ENCODE results near the gene PAM16.

PAM16 gene

GRCh38 chr16:4351880-4352279 lies 759 bp upstream of the PAM16 start:
- peak overlapping the region; percentile 70 for H3K27ac ChIP-seq (ENCODE audit: poor library complexity, severe bottlenecking)
- H3K27me3 ChIP-seq (ENCODE audit: insufficient read depth, poor library complexity, severe bottlenecking): no peaks in the 10 kb centered on the region
- peak; percentile 28; the same call in 2 of the 3 replicates for ATAC-seq (ENCODE audit: low read depth)
- H3K36me3 ChIP-seq (ENCODE audit: low read depth): peaks cover 10% of the 10 kb centered on the region
- H3K4me3 ChIP-seq (ENCODE audit: severe bottlenecking): no peak overlapping the region
- no peak for TF ChIP-seq CTCF (IDR thresholded peaks at IDR 0.05; ENCODE audit: poor library complexity, severe bottlenecking)
- H3K4me1 ChIP-seq (ENCODE audit: insufficient read depth, poor library complexity, severe bottlenecking): peaks cover 11% of the 10 kb centered on the region
- no peaks in the 10 kb centered on the region for H3K9me3 ChIP-seq (ENCODE audit: severe bottlenecking)
- DNase-seq (ENCODE audit: low spot score): no peak

GRCh38 chr16:4350365-4350786 lies 745 bp downstream of the PAM16 start:
- peak overlapping the region; percentile 70 for H3K27ac ChIP-seq (ENCODE audit: poor library complexity, severe bottlenecking)
- H3K9me3 ChIP-seq (ENCODE audit: severe bottlenecking): no peaks in the 10 kb centered on the region
- DNase-seq (ENCODE audit: low spot score) (no peak), ATAC-seq (ENCODE audit: low read depth) (no peak)
- H3K4me1 ChIP-seq (ENCODE audit: insufficient read depth, poor library complexity, severe bottlenecking): peaks cover 11% of the 10 kb centered on the region
- peaks cover 10% of the 10 kb centered on the region for H3K36me3 ChIP-seq (ENCODE audit: low read depth)
- H3K27me3 ChIP-seq (ENCODE audit: insufficient read depth, poor library complexity, severe bottlenecking): no peaks in the 10 kb centered on the region
- TF ChIP-seq CTCF (IDR thresholded peaks at IDR 0.05; ENCODE audit: poor library complexity, severe bottlenecking): no peak
- H3K4me3 ChIP-seq (ENCODE audit: severe bottlenecking): peak overlapping the region; percentile 94

- H3K4me3 ChIP-seq (ENCODE audit: severe bottlenecking): no peak overlapping the region
- H3K27ac ChIP-seq (ENCODE audit: poor library complexity, severe bottlenecking): no peak overlapping the region
- peaks cover 10% of the 10 kb centered on the region for H3K36me3 ChIP-seq (ENCODE audit: low read depth)
- H3K27me3 ChIP-seq (ENCODE audit: insufficient read depth, poor library complexity, severe bottlenecking): no peaks in the 10 kb centered on the region
- H3K4me1 ChIP-seq (ENCODE audit: insufficient read depth, poor library complexity, severe bottlenecking): peaks cover 11% of the 10 kb centered on the region
- DNase-seq (ENCODE audit: low spot score) (no peak), ATAC-seq (ENCODE audit: low read depth) (no peak)
- no peaks in the 10 kb centered on the region for H3K9me3 ChIP-seq (ENCODE audit: severe bottlenecking)
- no peak for TF ChIP-seq CTCF (IDR thresholded peaks at IDR 0.05; ENCODE audit: poor library complexity, severe bottlenecking)
Measured at GRCh38 chr16:4349332-4349731, 1.8 kb downstream of the PAM16 start.

- peaks cover 10% of the 10 kb centered on the region for H3K36me3 ChIP-seq (ENCODE audit: low read depth)
- peaks cover 11% of the 10 kb centered on the region for H3K4me1 ChIP-seq (ENCODE audit: insufficient read depth, poor library complexity, severe bottlenecking)
- no peak overlapping the region for H3K27ac ChIP-seq (ENCODE audit: poor library complexity, severe bottlenecking)
Measured at GRCh38 chr16:4347765-4348509, 3.2 kb downstream of the PAM16 start.

More at GRCh38 chr16:4347765-4348509, 3.2 kb downstream of the PAM16 start:
- H3K27me3 ChIP-seq (ENCODE audit: insufficient read depth, poor library complexity, severe bottlenecking): no peaks in the 10 kb centered on the region
- DNase-seq (ENCODE audit: low spot score): peak; percentile 47
- no peak for ATAC-seq (ENCODE audit: low read depth)
- no peak overlapping the region for H3K4me3 ChIP-seq (ENCODE audit: severe bottlenecking)
- TF ChIP-seq CTCF (IDR thresholded peaks at IDR 0.05; ENCODE audit: poor library complexity, severe bottlenecking): no peak
- no peaks in the 10 kb centered on the region for H3K9me3 ChIP-seq (ENCODE audit: severe bottlenecking)

Measured in RWPE2 (cell line).